Neural progenitor cell (in vitro differentiated cells): ENCODE measurements around the gene PBLD.

Experiments used
- EZH2phosphoT487 ChIP-seq: fragments of 200-600 bp; sonication (generic); IDR thresholded peaks from 2 replicates; pipeline ENCODE4 v1.6.1; 2017; ENCODE audit warnings: antibody characterized with exemption
- TF ChIP-seq, protein P1 (sequence below): fragments of 200-600 bp; sonication (generic); IDR thresholded peaks from 2 replicates; pipeline ENCODE4 v1.5.1; 2017; ENCODE audit warnings: antibody characterized with exemption, mild to moderate bottlenecking

DNA sequence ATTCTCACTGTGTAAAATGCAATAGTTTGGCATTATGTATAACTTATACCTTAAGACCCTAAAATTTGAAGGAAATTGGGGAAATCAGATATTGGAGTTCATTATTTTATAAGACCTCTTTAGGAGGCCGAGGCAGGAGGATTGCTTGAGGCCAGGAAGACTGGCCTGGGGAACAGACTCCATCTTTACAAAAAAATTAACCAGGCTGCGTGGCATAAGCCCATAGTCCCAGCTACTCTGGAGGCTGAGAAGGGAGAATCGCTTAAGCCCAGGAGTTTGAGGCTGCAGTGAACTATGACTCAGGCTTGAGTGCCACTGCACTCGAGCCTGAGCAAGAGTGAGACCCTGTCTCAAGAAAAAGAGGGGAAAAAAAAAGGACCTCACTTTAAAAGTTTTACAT, 14.0 kb upstream of the PBLD start:
- TF ChIP-seq, protein P1, sequence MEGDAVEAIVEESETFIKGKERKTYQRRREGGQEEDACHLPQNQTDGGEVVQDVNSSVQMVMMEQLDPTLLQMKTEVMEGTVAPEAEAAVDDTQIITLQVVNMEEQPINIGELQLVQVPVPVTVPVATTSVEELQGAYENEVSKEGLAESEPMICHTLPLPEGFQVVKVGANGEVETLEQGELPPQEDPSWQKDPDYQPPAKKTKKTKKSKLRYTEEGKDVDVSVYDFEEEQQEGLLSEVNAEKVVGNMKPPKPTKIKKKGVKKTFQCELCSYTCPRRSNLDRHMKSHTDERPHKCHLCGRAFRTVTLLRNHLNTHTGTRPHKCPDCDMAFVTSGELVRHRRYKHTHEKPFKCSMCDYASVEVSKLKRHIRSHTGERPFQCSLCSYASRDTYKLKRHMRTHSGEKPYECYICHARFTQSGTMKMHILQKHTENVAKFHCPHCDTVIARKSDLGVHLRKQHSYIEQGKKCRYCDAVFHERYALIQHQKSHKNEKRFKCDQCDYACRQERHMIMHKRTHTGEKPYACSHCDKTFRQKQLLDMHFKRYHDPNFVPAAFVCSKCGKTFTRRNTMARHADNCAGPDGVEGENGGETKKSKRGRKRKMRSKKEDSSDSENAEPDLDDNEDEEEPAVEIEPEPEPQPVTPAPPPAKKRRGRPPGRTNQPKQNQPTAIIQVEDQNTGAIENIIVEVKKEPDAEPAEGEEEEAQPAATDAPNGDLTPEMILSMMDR, result no peak
- no peak for TF ChIP-seq EZH2phosphoT487
